AG04450 (cell line): ENCODE results near the gene CDH2. TPM values are rescaled to one million over a fixed set of nuclear protein-coding genes. Genes with fewer than 3 reads are reported as not detected.
A peak's percentile ranks its signal among the peaks of the same experiment; 100 is the strongest.

ENCODE experiments used
- CTCF ChIA-PET: fragments of 300-600, 350-600 bp; formaldehyde crosslinking; extraction: SDS; loops from one replicate; lab custom pipeline; 2022; ENCODE audit warnings: antibody characterized with exemption, inconsistent platforms; lab: Charles Lee
- POLR2A ChIA-PET: fragments of 350-600 bp; formaldehyde crosslinking; extraction: SDS; loops from one replicate; lab custom pipeline; 2021; ENCODE audit warnings: antibody characterized with exemption, inconsistent platforms; lab: Yijun Ruan, JAX
- DNase-seq: peaks from one replicate; pipeline ENCODE4 v3.0.0-alpha.2; 2011; ENCODE audit warnings: low read depth, low spot score
- H3K27ac ChIP-seq: one replicate; pipeline ENCODE4 v1.5.1; 2012; ENCODE audit warnings: low read depth, low read length, control low read depth
- H3K27me3 ChIP-seq: one replicate; pipeline ENCODE4 v1.6.0; 2012; ENCODE audit warnings: low read length; ENCODE audit not compliant: control insufficient read depth, insufficient read depth
- H3K4me3 ChIP-seq: 2 replicates; pipeline ENCODE4 v1.5.1; 2011; ENCODE audit warnings: mild to moderate bottlenecking, low read depth, low read length, control low read depth
- H3K9me3 ChIP-seq: 2 replicates; pipeline ENCODE4 v1.5.1; 2012; ENCODE audit warnings: low read length; ENCODE audit not compliant: control insufficient read depth, insufficient read depth
- CTCF ChIP-seq: IDR thresholded peaks from 2 replicates; pipeline ENCODE4 v1.5.1; 2011; ENCODE audit warnings: low read depth, low read length, control low read depth, inconsistent platforms
- polyA plus RNA-seq: library from polyadenylated mRNA; depleted of rRNA; stranded (reverse); fragments of >200 nt; gene quantifications from 2 replicates; pipeline ENCODE4 v1.2.3, GENCODE V29; 2011

Gene CDH2
- polyA plus RNA-seq, 1 experiment = 45.9 TPM

GRCh38 chr18:28176698-28176947 is 307 bp downstream of the CDH2 start:
- H3K4me3 ChIP-seq = peak overlapping the region; percentile 76
- CTCF ChIA-PET = interaction anchor here (0.6 kb wide), 1 partner anchor 220 kb away, joined by 3 read pairs; no protein-coding TSS in a partner anchor
- no peak for DNase-seq
- POLR2A ChIA-PET = interaction anchor here (0.6 to 0.8 kb wide), 2 partner anchors 17 to 95 kb away, joined by 3 to 7 read pairs; no protein-coding TSS in a partner anchor
- H3K9me3 ChIP-seq = no peaks in the 10 kb centered on the region; the same call in 1 of the 2 replicates
- no peak for TF ChIP-seq CTCF
- no peak overlapping the region for H3K27ac ChIP-seq
- no peaks in the 10 kb centered on the region for H3K27me3 ChIP-seq

DNA sequence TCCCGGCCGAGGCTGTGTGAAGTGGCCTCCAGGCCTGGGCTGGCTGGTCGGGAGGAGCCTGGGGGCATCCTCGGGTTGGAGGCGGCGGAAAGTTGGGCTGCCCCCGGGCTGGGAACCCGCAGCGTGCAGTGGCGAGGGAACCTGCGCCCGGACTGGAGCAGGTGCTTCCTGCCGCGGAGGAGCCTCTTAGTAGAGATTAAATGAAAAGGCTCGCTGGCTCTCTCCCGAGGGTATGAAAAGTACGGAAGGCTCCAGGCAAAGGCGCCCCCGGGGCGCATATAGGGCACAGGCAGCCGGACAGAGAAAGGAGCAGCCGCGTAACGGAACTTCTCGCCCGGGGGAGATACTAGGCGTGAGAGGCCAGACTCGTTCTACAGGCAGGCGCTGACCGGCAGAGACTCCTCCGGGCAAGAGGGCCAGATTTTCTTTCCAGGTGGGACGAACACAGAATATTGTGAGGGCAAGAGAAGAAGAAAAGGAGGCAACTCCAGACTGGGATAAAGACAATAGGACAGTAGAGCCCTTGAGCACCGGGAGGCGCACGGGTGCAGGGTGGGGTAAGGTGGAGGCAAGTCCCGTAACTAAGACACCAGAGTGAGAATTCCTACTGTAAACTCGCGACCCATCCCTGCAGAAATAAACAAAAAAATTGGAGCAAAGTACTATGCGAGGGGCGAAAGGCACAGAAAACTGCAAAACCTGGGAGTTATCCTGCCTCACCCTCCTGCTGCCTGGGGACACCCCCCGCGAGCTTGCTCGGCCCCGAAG is 816 bp downstream of the CDH2 start:
- TF ChIP-seq CTCF = no peak
- ChIA-PET CTCF (no interaction called here), POLR2A (no interaction called here)
- no peaks in the 10 kb centered on the region for H3K27me3 ChIP-seq
- no peaks in the 10 kb centered on the region; the same call in 1 of the 2 replicates for H3K9me3 ChIP-seq
- H3K27ac ChIP-seq = peak overlapping the region; percentile 11
- H3K4me3 ChIP-seq = peak overlapping the region; percentile 76
- DNase-seq = no peak

GRCh38 chr18:28175150-28175929 is 1.6 kb downstream of the CDH2 start:
- Histone ChIP-seq H3K4me3 (peak overlapping the region; percentile 76), H3K9me3 (no peaks in the 10 kb centered on the region; the same call in 1 of the 2 replicates), H3K27me3 (no peaks in the 10 kb centered on the region), H3K27ac (peak overlapping the region; percentile 11)
- no peak for DNase-seq
- ChIA-PET POLR2A (no interaction called here), CTCF (no interaction called here)
- no peak for TF ChIP-seq CTCF

DNA sequence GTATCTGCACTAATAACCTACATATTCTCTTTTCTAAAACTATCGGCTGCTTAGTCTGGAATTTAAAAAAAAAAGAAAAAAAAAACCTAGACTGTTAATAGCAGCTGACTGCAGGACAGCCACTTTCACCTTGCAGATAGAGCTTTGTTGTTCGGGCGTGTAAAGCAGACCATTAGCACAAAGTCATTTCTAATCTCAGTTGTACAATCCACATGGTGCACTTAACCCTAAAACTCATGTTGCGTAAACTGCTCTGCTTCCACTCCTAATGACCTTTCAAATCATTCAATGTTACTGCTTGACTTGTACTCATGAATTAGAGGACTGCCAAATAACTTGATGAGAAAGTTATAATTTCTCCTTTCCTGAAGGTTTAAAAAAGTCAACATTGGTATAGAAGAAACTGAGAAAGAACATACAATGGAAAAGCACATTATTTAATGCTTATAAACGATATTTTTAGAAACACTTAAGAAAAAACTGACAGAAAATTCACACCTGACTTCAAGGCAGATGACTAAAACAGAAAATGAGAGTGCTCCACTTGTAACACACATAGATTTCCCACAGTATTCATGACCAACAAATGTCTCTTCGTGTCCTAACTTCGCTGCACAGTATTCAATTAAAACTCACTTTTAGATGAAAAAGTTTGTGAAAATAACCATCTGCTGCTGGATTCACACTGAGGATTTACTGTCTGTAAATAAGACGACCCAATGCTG is 2.6 kb downstream of the CDH2 start:
- Histone ChIP-seq H3K4me3 (no peak overlapping the region; the same call in 1 of the 2 replicates), H3K27ac (no peak overlapping the region), H3K9me3 (no peaks in the 10 kb centered on the region; the same call in 1 of the 2 replicates), H3K27me3 (no peaks in the 10 kb centered on the region)
- no peak for DNase-seq
- ChIA-PET POLR2A (interaction anchor here (0.7 kb wide), 1 partner anchor 13 kb away, joined by 3 read pairs; no protein-coding TSS in a partner anchor), CTCF (no interaction called here)
- TF ChIP-seq CTCF = no peak
